ENCODE measurements around the gene ACTR5.

The ACTR5 gene

GRCh38 chr20:38751360-38751976 is 3.2 kb downstream of the ACTR5 start:
- H3K4me3 ChIP-seq (ENCODE audit: low read depth in 1 of 2, low read length in 2 of 2) = no peak overlapping the region
- TF ChIP-seq CTCF (IDR thresholded peaks at IDR 0.05; ENCODE audit: borderline replicate concordance, extremely low read depth, low read length, poor library complexity, severe bottlenecking) (peak; percentile 88), EZH2 (IDR thresholded peaks at IDR 0.05; ENCODE audit: borderline replicate concordance, low read depth, low read length, severe bottlenecking) (no peak)
- H3K79me2 ChIP-seq (ENCODE audit: insufficient read depth, low read length) = peaks cover 24% of the 10 kb centered on the region

GRCh38 chr20:38752029-38752428 is 3.8 kb downstream of the ACTR5 start:
- Histone ChIP-seq H3K27me3 (ENCODE audit: insufficient read depth, low read length, poor library complexity) (no peaks in the 10 kb centered on the region), H2AFZ (ENCODE audit: low read depth, low read length) (no peak overlapping the region), H3K79me2 (ENCODE audit: insufficient read depth, low read length) (peaks cover 24% of the 10 kb centered on the region), H3K9ac (ENCODE audit: low read depth, low read length) (no peak overlapping the region), H3K36me3 (ENCODE audit: insufficient read depth, low read length) (peaks cover 59% of the 10 kb centered on the region), H3K4me2 (ENCODE audit: insufficient read depth, low read length) (no peak overlapping the region), H4K20me1 (ENCODE audit: insufficient read depth, low read length) (no peaks in the 10 kb centered on the region), H3K4me1 (ENCODE audit: insufficient read depth, low read length) (peaks cover 30% of the 10 kb centered on the region), H3K4me3 (ENCODE audit: low read depth in 1 of 2, low read length in 2 of 2) (no peak overlapping the region), H3K9me3 (ENCODE audit: insufficient read depth, low read length, severe bottlenecking) (no peaks in the 10 kb centered on the region), H3K27ac (ENCODE audit: low read length) (no peak overlapping the region)
- DNase-seq = no peak
- no peak for ATAC-seq (ENCODE audit: insufficient read depth, low read depth)
- TF ChIP-seq CTCF (IDR thresholded peaks at IDR 0.05; ENCODE audit: borderline replicate concordance, extremely low read depth, low read length, poor library complexity, severe bottlenecking) (no peak), EZH2 (IDR thresholded peaks at IDR 0.05; ENCODE audit: borderline replicate concordance, low read depth, low read length, severe bottlenecking) (no peak)

More at GRCh38 chr20:38751360-38751976, 3.2 kb downstream of the ACTR5 start:
- Histone ChIP-seq H3K27ac (ENCODE audit: low read length) (no peak overlapping the region), H3K9ac (ENCODE audit: low read depth, low read length) (no peak overlapping the region), H3K27me3 (ENCODE audit: insufficient read depth, low read length, poor library complexity) (no peaks in the 10 kb centered on the region), H4K20me1 (ENCODE audit: insufficient read depth, low read length) (no peaks in the 10 kb centered on the region), H3K4me1 (ENCODE audit: insufficient read depth, low read length) (peaks cover 30% of the 10 kb centered on the region), H2AFZ (ENCODE audit: low read depth, low read length) (no peak overlapping the region), H3K36me3 (ENCODE audit: insufficient read depth, low read length) (peaks cover 55% of the 10 kb centered on the region), H3K4me2 (ENCODE audit: insufficient read depth, low read length) (peak overlapping the region; percentile 21; the same call in 1 of the 2 replicates), H3K9me3 (ENCODE audit: insufficient read depth, low read length, severe bottlenecking) (no peaks in the 10 kb centered on the region)
- no peak for ATAC-seq (ENCODE audit: insufficient read depth, low read depth)
- peak; percentile 30 for DNase-seq

- Histone ChIP-seq H3K9me3 (ENCODE audit: insufficient read depth, low read length, severe bottlenecking) (no peaks in the 10 kb centered on the region), H3K4me1 (ENCODE audit: insufficient read depth, low read length) (peaks cover 9% of the 10 kb centered on the region), H3K36me3 (ENCODE audit: insufficient read depth, low read length) (peaks cover 84% of the 10 kb centered on the region), H3K27ac (ENCODE audit: low read length) (no peak overlapping the region), H2AFZ (ENCODE audit: low read depth, low read length) (no peak overlapping the region), H3K79me2 (ENCODE audit: insufficient read depth, low read length) (peaks cover 8% of the 10 kb centered on the region), H4K20me1 (ENCODE audit: insufficient read depth, low read length) (no peaks in the 10 kb centered on the region), H3K9ac (ENCODE audit: low read depth, low read length) (no peak overlapping the region), H3K4me2 (ENCODE audit: insufficient read depth, low read length) (no peak overlapping the region), H3K4me3 (ENCODE audit: low read depth in 1 of 2, low read length in 2 of 2) (no peak overlapping the region), H3K27me3 (ENCODE audit: insufficient read depth, low read length, poor library complexity) (no peaks in the 10 kb centered on the region)
- TF ChIP-seq EZH2 (IDR thresholded peaks at IDR 0.05; ENCODE audit: borderline replicate concordance, low read depth, low read length, severe bottlenecking) (no peak), CTCF (IDR thresholded peaks at IDR 0.05; ENCODE audit: borderline replicate concordance, extremely low read depth, low read length, poor library complexity, severe bottlenecking) (no peak)
- DNase-seq (no peak), ATAC-seq (ENCODE audit: insufficient read depth, low read depth) (no peak)
Observed at GRCh38 chr20:38754924-38755323, 6.7 kb downstream of the ACTR5 start.
